ENCODE measurements around the gene SGCD.
A peak's percentile ranks its signal among the peaks of the same experiment; 100 is the strongest.

SGCD gene

GRCh38 chr5:156500755-156501154, 173.8 kb downstream of the SGCD start:
- FAIRE-seq (no peak), DNase-seq (ENCODE audit: low spot score) (no peak)

GRCh38 chr5:156505101-156505500, 178.1 kb downstream of the SGCD start:
- FAIRE-seq, result peak; percentile 42
- DNase-seq (ENCODE audit: low spot score), result no peak

DNA sequence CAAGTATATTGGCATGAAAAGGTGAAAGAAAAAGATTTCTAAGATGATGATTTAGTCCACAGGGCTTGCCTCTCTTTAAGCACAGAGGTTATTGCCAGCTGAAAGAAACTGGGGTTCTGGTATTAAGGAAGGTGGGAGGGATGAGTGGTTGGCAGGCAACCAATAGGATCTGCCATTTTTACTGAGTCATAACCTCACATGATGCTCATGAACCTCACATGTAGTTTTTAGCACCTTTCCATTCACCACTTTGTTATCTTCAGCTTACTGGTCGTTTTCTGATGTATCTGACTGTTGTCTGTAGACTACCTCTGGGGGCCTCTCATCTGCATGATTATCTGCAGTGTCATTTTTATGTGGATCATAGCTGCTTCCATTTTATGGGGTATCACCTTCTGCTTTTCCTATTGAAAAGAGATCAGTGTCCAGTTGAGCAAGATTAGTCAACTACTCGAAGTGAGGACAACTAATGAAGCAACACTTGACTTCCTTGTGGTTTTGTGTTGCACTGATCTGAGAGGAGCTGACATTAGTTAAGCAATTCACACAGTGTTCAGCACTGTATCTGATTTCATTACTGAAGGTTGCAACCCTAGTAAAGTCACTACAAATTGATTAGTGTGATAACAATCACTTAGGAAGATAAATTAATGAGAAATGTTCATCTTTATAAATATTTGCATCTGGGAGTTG, 186.3 kb downstream of the SGCD start:
- DNase-seq (ENCODE audit: low spot score) (no peak), FAIRE-seq (peak; percentile 30)

DNA sequence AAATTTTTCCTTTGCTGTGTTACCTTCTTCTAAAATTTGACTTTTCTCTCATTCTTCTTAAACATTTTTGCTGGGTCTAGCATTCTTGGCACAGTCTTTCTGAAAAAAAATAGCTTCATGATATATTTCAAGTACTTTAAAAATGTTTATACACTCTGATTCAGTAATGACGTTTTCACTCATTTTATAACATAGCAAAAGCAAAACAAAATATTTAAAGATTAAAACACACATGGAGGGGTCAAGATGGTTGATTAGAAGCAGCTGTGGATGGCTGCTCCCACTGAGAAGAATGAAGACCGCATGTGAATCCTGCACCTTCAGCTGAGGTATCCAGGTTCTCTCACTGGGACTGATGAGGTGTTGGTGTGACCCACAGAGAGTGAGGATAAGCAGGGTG, 188.2 kb downstream of the SGCD start:
- DNase-seq (ENCODE audit: low spot score) (no peak), FAIRE-seq (no peak)

GRCh38 chr5:156515803-156516360, 188.9 kb downstream of the SGCD start:
- no peak for DNase-seq (ENCODE audit: low spot score)
- FAIRE-seq, result no peak

DNA sequence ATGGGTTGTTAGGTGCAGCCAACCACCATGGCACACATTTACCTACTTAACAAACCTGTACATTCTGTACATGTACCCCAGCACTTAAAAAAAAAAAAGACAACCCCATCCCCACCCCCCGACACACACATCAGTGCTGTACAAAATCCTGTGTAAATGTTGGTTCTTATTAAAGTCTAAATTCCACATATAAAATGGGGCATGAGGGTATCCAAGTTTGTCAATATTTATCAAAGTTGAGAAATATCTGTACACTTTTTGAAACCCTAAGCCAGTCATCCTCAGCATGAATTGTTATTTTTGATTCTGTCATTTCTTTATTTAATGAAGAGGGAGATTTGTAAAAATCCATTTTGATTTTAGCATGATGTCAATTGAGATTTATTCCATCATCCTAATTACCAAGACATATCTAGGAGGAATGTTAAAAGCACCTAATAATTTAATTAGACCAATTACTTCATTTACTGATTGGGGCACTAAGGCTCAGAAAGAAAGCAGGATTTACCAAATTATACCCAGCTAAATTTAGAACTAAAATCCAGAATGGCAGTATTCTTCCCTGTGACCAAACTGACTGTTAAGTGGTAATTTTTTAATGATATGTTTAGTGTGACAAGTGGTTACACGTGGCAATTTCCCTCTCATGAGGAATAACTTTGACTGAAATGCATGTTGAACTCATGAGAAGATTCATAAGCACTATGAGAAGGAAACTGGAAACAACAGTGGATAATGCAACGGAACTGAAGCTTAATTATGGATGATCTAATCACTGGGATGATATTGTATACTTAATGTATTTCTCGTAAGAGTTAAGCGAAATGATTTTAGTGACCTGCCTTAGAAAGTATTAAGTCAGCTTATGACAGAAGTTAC, 195.9 kb downstream of the SGCD start:
- FAIRE-seq (no peak), DNase-seq (ENCODE audit: low spot score) (no peak)

- DNase-seq (ENCODE audit: low spot score), result no peak
- FAIRE-seq, result no peak
Measured at GRCh38 chr5:156523607-156524006, 196.6 kb downstream of the SGCD start.

- no peak for DNase-seq (ENCODE audit: low spot score)
- no peak for FAIRE-seq
Measured at GRCh38 chr5:156526081-156526925, 199.3 kb downstream of the SGCD start.

GRCh38 chr5:156527611-156528010, 200.6 kb downstream of the SGCD start:
- DNase-seq (ENCODE audit: low spot score) (no peak), FAIRE-seq (no peak)

DNA sequence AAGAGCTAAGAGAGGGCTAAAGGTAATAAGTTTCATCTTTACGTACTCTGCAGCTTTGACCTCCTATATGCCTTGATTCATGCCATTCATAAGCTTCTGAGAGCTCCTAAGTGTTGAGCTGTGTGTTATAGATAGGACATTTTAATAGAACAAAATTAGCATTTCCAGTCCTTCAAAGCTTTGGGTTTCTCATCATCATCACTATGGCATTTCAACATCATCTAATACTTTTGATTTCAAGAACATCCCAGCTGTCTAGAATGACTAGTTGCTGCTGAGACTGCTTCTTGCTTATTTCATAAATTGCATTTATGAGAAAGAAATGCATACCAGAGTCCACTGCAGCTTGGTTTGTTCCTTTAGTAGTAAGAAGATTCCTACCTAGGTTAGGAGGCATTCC, 201.7 kb downstream of the SGCD start:
- FAIRE-seq (no peak), DNase-seq (ENCODE audit: low spot score) (no peak)

DNA sequence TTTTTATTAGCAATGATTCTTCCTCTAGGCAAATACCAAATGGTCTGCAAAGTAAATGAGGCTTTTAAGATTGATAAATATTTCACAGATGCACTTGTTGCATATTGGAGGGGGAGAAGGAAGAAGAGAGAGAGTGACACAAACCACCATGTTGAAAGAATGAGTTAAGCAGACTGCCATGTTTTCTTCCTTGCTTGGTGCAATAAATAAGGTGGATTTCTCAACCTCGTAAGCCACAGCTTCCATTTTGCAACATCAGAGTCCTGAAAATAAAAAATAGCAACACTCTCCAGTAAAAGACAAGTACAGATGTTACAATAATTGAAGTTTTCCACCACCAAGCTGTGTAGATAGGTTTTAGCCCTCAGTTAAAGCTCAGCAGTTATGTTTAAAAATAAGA, 202.9 kb downstream of the SGCD start:
- DNase-seq (ENCODE audit: low spot score) (no peak), FAIRE-seq (no peak)

GRCh38 chr5:156531199-156531598, 204.2 kb downstream of the SGCD start:
- FAIRE-seq, result no peak
- DNase-seq (ENCODE audit: low spot score), result no peak

DNA sequence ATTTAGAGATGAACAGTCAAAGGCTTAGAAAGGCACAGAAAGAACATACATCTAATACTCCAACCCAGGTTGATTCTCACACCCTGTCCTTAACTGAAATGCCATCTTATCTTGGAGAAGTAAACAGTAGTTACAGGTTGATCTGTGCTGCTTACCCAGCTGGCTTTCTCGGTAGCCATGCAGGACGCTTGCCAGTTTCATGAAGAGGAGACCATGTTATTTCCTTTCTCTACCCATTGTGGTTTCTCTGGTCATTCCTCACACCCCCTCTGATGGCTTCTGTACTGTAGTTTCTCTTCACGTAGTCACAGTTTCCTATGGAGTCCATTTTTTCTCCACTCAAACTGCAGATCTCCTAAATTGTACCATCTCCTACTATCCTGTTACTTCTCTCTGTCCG, 206.0 kb downstream of the SGCD start:
- FAIRE-seq (no peak), DNase-seq (ENCODE audit: low spot score) (no peak)

GRCh38 chr5:156534085-156534484, 207.1 kb downstream of the SGCD start:
- FAIRE-seq, result no peak
- no peak for DNase-seq (ENCODE audit: low spot score)

- no peak for DNase-seq (ENCODE audit: low spot score)
Measured at GRCh38 chr5:156534906-156535485, 208.0 kb downstream of the SGCD start.

DNA sequence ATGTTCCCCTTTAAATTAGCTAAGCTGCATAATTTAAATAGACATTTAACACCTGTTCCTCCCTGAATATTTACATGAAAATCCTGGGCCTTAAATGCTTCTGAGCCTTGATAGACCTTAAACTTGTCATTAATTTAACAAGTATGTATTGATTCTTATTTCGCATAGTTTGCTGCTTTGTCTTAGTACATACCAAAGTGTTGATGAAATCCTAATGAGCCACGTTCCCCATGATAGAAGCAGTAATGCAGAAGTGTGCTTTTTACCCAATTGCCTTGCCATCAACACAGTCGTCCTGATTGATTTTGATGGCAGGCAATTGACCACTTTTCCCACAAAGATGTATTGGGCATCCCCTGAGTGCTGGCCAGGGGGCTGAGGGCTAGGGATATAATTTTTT, 213.5 kb downstream of the SGCD start:
- DNase-seq (ENCODE audit: low spot score), result no peak
- no peak for FAIRE-seq

More at GRCh38 chr5:156534906-156535485, 208.0 kb downstream of the SGCD start:
- no peak for FAIRE-seq

- no peak for FAIRE-seq
- DNase-seq (ENCODE audit: low spot score), result no peak
Measured at GRCh38 chr5:156541582-156541981, 214.6 kb downstream of the SGCD start.

DNA sequence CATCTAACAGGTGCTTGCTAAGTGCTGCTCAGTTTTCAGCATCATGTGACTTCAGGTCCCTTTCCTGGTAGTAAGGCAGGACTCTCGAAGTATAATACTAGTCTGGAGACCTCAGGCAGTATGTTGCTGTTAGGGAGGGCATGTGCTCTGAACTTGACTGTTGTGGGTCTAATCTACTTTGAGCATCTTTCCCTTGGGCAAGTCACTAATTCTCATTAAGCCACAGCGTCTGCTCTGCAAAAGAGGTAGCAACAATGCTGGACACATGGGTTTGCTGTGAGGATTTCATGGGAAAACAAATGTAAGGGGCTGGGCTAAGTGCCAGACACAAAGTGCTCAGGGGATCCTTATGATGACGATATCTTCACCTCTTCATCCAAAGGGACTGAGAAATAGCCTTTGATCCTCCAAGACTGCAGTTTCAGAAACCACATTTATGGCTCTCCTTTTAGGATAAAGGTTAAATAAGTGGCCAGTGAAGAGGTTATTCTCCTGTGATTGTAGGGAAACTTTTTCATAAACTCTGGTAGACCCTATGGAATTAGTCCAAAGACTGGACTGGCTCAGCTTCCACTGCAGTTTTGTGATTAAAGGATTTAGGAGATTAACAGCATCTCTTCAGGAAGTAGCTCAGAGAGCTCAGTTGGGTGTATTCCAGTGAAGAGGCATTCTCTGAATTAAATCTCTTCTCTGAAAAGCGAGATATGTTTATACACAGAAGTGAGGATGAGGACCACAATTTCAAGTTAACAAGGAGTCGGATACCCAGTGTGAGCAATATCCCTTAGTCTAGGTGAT, 216.6 kb downstream of the SGCD start:
- FAIRE-seq (no peak), DNase-seq (ENCODE audit: low spot score) (no peak)

GRCh38 chr5:156552855-156553358, 225.9 kb downstream of the SGCD start:
- no peak for FAIRE-seq
- DNase-seq (ENCODE audit: low spot score), result no peak
